ENCODE data around the gene POLR3GL. TPM values are rescaled to one million over a fixed set of nuclear protein-coding genes. Genes with fewer than 3 reads are reported as not detected.
A peak's percentile ranks its signal among the peaks of the same experiment; 100 is the strongest.

Gene POLR3GL
- total RNA-seq, 2 donors from 2014 or later: 13.6 to 17.0 TPM

GRCh38 chr1:145983960-145984830, 19.7 kb downstream of the POLR3GL start:
- no peak for ATAC-seq
- DNase-seq: peak in 1 of 2 donors; percentile 43
- intact Hi-C loops (cut with DNase I, micrococcal nuclease): no loop called here

GRCh38 chr1:145985129-145985501, 20.6 kb downstream of the POLR3GL start:
- intact Hi-C loops (cut with DNase I, micrococcal nuclease): no loop called here
- DNase-seq (peak in 1 of 2 donors; percentile 35), ATAC-seq (no peak)

GRCh38 chr1:145985502-145986439, 21.3 kb downstream of the POLR3GL start:
- ATAC-seq (peak; percentile 48), DNase-seq (peak in 1 of 2 donors; percentile 51)
- intact Hi-C loops (cut with DNase I, micrococcal nuclease): no loop called here

- DNase-seq (no peak), ATAC-seq (no peak)
- intact Hi-C loops (cut with DNase I, micrococcal nuclease): no loop called here
Observed at GRCh38 chr1:145986551-145986950, 22.1 kb downstream of the POLR3GL start.

DNA sequence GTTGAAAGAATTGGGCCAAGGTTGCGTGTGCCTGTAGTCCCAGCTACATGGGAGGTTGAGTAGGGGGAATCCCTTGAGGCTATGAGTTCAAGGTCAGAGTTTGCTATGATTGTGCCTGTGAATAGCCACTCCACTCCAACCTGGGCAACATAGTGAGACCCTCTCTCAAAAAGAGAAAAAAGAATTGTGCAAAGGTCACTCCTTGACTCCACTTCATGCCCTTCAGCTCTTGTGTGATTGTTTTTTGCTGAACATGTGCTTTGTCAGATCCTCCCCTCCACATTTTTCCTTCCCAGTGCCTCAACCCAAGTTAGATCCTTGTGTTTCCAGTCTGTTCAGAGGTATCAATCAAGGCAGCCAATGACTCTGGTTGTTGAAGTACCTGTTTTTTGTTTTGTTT, 23.4 kb downstream of the POLR3GL start:
- no peak for DNase-seq
- no peak for ATAC-seq
- intact Hi-C loops (cut with DNase I, micrococcal nuclease): no loop called here

DNA sequence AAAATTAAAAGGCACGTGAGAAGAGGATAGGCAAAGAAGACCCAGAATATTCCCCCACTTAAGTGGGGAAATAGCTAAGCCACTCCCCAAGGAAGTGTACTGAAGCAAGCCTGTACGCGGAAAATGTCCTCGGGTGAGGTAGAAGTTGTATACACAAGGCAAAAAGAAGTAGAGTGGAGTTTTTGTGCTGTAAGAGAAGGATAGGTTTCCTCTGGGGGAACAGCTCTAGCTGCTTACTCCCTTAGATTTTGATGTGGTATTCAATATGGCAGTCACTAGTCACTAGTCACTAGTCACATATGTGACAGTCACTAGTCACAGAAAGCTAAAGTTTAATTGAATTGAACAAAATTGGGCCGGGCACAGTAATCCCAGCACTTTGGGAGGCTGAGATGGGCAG, 24.3 kb downstream of the POLR3GL start:
- peak in 1 of 2 donors; percentile 12 for DNase-seq
- ATAC-seq: no peak
- intact Hi-C loops (cut with DNase I, micrococcal nuclease): no loop called here

- peak; percentile 25 for ATAC-seq
- intact Hi-C loops (cut with DNase I, micrococcal nuclease): no loop called here
- no peak for DNase-seq
Observed at GRCh38 chr1:145990249-145990855, 25.9 kb downstream of the POLR3GL start.

GRCh38 chr1:145991735-145992412, 27.4 kb downstream of the POLR3GL start:
- ATAC-seq (no peak), DNase-seq (no peak)
- intact Hi-C loops (cut with DNase I, micrococcal nuclease): no loop called here

GRCh38 chr1:145992502-145992936, 28.0 kb downstream of the POLR3GL start:
- no peak for ATAC-seq
- intact Hi-C loops (cut with DNase I, micrococcal nuclease): no loop called here
- DNase-seq: no peak

- DNase-seq: no peak
- intact Hi-C loops (cut with DNase I, micrococcal nuclease): no loop called here
- no peak for ATAC-seq
Observed at GRCh38 chr1:145992958-145993617, 28.6 kb downstream of the POLR3GL start.

- DNase-seq (no peak), ATAC-seq (no peak)
- intact Hi-C loops (cut with DNase I, micrococcal nuclease): no loop called here
Observed at GRCh38 chr1:145993618-145994390, 29.3 kb downstream of the POLR3GL start.

DNA sequence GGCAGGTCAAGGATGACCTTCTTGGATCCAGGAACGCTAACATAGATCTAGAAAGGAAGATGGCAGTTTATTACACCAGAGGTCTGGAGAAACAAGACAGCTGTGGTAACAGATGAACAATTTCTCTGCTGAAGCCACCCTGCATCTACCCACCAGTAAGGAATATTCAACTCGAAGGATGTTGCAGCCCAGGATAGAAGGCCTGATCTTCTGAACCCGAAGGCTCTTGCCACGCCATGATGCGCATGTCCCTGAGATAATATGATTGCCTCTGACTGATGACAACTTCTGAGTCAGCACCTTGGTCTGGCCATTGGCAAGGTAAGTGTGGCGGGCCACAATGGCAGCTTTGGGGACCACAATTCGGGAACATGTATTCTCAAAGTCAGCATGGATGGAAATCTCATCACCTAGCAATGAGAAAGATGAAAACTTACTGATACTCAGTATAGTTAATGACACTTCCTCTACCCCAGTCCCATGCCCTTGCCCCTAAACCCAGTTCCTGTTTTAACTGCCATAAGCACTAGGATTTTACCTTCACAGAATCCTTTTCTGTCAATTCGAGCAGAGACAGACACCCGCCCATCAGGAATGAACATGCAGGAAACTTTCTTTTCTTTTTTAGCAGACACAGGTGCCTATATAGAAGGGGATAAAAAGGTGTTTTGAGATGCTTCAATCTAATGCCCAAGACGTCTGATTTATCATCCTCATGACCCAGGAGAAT, 30.1 kb downstream of the POLR3GL start:
- intact Hi-C loops (cut with DNase I, micrococcal nuclease): no loop called here
- no peak for ATAC-seq
- no peak for DNase-seq

GRCh38 chr1:145995148-145995881, 30.8 kb downstream of the POLR3GL start:
- DNase-seq: no peak
- no peak for ATAC-seq
- intact Hi-C loops (cut with DNase I, micrococcal nuclease): no loop called here

GRCh38 chr1:145995964-145996432, 31.5 kb downstream of the POLR3GL start:
- ATAC-seq (peak; percentile 4), DNase-seq (no peak)

GRCh38 chr1:145996433-145997015, 32.0 kb downstream of the POLR3GL start, which contains the start of gene TXNIP:
Gene TXNIP (minus strand): TSS chr1:145996579. CDS start chr1:145996266, 313 bp downstream.
- ATAC-seq (peak; percentile 83), DNase-seq (peak; percentile 97 to 100)
- intact Hi-C loops (cut with DNase I, micrococcal nuclease): no loop called here

More at GRCh38 chr1:145995964-145996432, 31.5 kb downstream of the POLR3GL start:
- intact Hi-C loops (cut with DNase I, micrococcal nuclease): no loop called here
